ENCODE measurements around the gene DHX36.

DHX36 gene

GRCh38 chr3:154227531-154227930 is 96.8 kb downstream of the DHX36 start:
- TF ChIP-seq CTCF (IDR thresholded peaks at IDR 0.05; ENCODE audit: borderline replicate concordance, control extremely low read depth, extremely low read depth, insufficient read depth, missing control alignments): no peak
- no peak for DNase-seq (ENCODE audit: low spot score)
- in situ Hi-C loops (cut with MboI; ENCODE audit: low sequenced_read_pairs, unreplicated experiment): no loop called here

DNA sequence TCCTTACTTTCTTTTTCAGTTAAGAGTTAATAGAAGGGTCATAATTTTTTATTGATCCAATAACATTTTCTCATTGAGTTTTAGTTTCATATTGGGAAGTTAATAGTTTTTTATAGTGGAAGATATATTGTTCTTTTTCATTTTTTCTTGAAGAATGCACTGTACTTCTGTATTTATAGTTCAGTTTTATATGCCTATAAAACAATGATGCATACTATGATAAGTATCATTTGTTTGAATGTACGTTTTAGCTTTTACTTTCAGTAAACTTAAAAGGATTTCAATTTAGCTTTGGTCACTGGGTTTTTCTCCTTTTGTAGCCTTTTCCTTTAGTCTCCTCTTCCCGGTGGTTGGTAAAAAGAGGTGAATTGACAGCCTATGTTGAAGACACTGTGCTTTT is 98.8 kb downstream of the DHX36 start:
- in situ Hi-C loops (cut with MboI; ENCODE audit: low sequenced_read_pairs, unreplicated experiment): no loop called here
- no peak for TF ChIP-seq CTCF (IDR thresholded peaks at IDR 0.05; ENCODE audit: borderline replicate concordance, control extremely low read depth, extremely low read depth, insufficient read depth, missing control alignments)
- no peak for DNase-seq (ENCODE audit: low spot score)

DNA sequence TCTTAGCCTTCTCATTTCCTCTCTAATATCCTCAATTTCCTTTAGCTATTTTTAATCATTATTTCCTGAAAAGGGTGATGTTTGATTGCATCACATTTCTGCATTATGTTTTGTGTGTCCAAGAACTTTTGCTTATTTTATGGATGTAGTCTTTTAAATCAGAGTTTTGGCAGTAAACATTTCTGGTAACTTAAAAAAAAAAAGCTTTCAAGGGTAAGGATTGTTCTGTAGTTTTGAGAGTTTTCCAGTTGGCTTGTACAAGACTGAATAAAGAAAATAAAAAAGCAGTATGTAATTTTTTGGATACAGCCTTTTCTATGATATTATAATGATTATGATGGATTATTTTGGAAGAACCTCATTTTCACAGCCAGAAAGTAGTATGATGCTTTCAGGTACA is 99.4 kb downstream of the DHX36 start:
- in situ Hi-C loops (cut with MboI; ENCODE audit: low sequenced_read_pairs, unreplicated experiment): no loop called here
- no peak for DNase-seq (ENCODE audit: low spot score)
- no peak for TF ChIP-seq CTCF (IDR thresholded peaks at IDR 0.05; ENCODE audit: borderline replicate concordance, control extremely low read depth, extremely low read depth, insufficient read depth, missing control alignments)

- no peak for DNase-seq (ENCODE audit: low spot score)
- TF ChIP-seq CTCF (IDR thresholded peaks at IDR 0.05; ENCODE audit: borderline replicate concordance, control extremely low read depth, extremely low read depth, insufficient read depth, missing control alignments): no peak
- in situ Hi-C loops (cut with MboI; ENCODE audit: low sequenced_read_pairs, unreplicated experiment): no loop called here
Observed at GRCh38 chr3:154224366-154224765, 99.9 kb downstream of the DHX36 start.

DNA sequence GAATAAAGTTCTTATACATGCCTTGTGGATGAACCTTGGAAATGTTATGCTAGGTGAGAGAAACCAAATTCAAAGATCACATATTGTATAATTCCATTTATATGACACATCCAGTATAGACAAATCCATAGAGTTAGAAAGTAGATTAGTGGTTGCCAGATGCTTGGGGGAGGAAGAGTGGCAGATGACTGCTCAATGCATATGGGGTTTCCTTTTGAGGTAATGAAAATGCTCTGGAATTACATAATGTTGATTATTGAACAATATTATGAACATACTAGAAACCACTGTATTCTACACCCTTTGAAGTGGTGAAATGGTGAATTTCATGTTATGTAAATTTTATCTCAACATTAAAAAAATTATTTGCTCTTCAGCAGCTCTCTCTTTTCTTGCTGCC is 100.8 kb downstream of the DHX36 start:
- in situ Hi-C loops (cut with MboI; ENCODE audit: low sequenced_read_pairs, unreplicated experiment): no loop called here
- no peak for TF ChIP-seq CTCF (IDR thresholded peaks at IDR 0.05; ENCODE audit: borderline replicate concordance, control extremely low read depth, extremely low read depth, insufficient read depth, missing control alignments)
- DNase-seq (ENCODE audit: low spot score): no peak
